Measurements from ENCODE around the gene LRRC4B.

Gene LRRC4B

DNA sequence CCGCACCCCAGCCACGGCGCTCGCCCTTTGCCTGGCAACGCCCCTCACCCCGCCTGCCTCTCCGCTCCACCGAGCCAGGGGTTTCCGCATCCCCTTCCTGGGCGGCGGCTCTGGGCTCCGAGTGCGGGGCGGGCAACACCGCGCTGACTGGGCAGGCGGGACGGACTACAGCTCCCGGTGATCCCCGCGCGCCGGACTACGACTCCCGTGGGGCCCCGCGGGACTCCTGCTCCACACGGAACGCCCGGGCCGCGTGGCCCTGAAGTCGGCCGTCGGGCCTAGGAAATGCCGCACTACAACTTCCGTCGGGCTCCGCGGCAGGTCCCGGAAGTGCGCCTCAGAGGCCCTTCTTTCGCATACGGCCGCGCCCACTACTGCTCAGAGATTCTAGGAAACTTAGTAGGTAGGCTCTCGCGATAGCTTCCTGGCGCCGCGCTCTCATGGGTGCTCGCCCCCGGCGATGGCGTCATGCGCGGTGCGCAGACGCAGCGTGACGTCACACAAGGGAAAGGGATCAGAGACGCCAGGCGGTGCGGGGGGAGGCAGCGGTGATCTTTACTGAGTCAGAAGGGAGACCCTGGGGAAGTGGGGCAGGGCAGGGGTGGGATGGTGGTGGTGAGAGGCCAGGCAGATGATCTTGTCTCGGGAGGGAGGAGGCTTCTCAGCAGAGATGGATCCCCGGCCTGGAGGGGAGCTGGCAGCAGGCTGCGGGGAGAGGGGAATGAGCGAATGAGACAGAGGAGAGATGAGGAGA is 57.0 kb downstream of the LRRC4B start, which contains the start of gene JOSD2:
Gene JOSD2, minus strand, starts transcription at position 123 of the 754 bp plus-strand sequence. CDS start 760 bp downstream, outside the sequence.
- no peaks in the 10 kb centered on the region for H3K4me1 ChIP-seq (ENCODE audit: control insufficient read depth, insufficient read depth, low read length)
- peak within 1 kb of the TSS; percentile 66 for H3K9ac ChIP-seq (ENCODE audit: low read length)
- peaks cover 7% of the 10 kb centered on the region for H3K27me3 ChIP-seq (ENCODE audit: control insufficient read depth, insufficient read depth, low read length)
- peak within 1 kb of the TSS; percentile 34 for H3K27ac ChIP-seq (ENCODE audit: low read depth, low read length)
- H3K36me3 ChIP-seq (ENCODE audit: control insufficient read depth, insufficient read depth, low read length): no peaks in the 10 kb centered on the region
- H3K4me3 ChIP-seq (ENCODE audit: low read length): peak within 1 kb of the TSS; percentile 83

DNA sequence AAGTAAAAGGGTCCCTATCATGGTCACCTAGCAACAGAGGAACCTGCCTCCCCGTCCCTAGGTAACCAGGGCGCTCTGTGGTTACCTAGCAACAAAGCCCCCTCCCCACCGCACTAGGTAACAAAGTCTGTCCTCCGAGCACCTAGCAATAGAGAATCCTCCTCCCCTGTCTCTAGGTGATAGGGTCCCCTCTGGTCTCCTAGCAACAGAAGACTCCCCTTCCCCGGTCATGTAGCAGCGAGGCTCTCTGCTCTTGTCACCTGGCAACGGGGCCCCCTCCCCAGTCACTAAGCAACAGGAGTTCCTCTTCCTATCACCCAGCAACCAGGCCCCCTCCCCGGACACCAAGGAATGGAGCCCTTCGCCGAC is 57.6 kb downstream of the LRRC4B start:
- Histone ChIP-seq H3K27me3 (ENCODE audit: control insufficient read depth, insufficient read depth, low read length) (peaks cover 7% of the 10 kb centered on the region), H3K27ac (ENCODE audit: low read depth, low read length) (no peak overlapping the region), H3K4me3 (ENCODE audit: low read length) (peak overlapping the region; percentile 83), H3K9ac (ENCODE audit: low read length) (peak overlapping the region; percentile 66), H3K4me1 (ENCODE audit: control insufficient read depth, insufficient read depth, low read length) (no peaks in the 10 kb centered on the region), H3K36me3 (ENCODE audit: control insufficient read depth, insufficient read depth, low read length) (no peaks in the 10 kb centered on the region)

DNA sequence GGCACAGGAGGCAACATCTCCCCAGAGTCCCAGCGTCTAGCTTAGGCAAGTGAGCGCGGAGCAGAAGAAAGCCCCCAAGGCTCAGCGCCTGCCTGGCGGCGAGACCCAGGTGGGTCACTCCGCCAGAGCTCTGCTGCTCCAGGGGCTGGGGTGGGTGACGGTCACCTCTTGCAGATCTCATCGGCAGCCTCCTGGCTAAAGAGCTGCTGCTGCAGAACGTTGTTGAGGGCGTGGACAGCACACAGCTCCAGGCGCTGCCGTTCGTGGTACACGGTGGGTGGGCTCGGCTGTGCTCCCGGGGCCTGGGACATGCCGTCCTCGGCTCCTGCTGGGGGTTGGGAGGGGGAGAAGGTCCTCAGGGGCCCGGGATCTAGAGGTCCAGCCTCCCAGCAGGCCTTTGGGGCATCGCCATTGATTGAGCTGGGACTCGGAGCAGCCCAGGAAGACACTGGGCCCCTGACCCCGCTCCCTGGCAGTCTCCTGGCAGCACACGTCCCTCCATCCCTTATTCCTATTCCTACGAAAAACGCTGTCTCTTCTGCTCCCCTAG is 58.0 kb downstream of the LRRC4B start:
- H3K27ac ChIP-seq (ENCODE audit: low read depth, low read length): no peak overlapping the region
- peak overlapping the region; percentile 83 for H3K4me3 ChIP-seq (ENCODE audit: low read length)
- peaks cover 4% of the 10 kb centered on the region for H3K27me3 ChIP-seq (ENCODE audit: control insufficient read depth, insufficient read depth, low read length)
- H3K9ac ChIP-seq (ENCODE audit: low read length): no peak overlapping the region
- no peaks in the 10 kb centered on the region for H3K4me1 ChIP-seq (ENCODE audit: control insufficient read depth, insufficient read depth, low read length)
- no peaks in the 10 kb centered on the region for H3K36me3 ChIP-seq (ENCODE audit: control insufficient read depth, insufficient read depth, low read length)

DNA sequence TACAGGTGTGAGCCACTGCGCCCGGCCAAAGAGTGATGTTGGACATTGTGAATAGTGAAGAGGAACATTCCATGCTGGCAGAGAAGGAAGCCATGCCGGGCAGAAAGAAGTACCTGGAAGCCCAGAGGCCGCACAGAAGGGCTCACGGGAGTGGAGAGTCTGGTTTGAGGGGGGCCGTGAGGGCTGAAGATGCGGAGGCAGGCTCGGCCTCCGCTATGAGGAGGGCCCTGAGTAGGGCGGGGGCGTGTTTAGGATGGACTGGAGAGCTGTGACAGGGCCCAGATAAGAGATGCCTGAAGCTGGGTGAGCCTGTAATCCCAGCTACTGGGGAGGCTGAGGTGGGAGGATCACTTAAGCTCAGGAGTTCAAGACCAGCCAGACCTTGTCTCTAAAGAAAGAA is 58.9 kb downstream of the LRRC4B start:
- H3K27me3 ChIP-seq (ENCODE audit: control insufficient read depth, insufficient read depth, low read length): peaks cover 2% of the 10 kb centered on the region
- H3K9ac ChIP-seq (ENCODE audit: low read length): no peak overlapping the region
- H3K4me1 ChIP-seq (ENCODE audit: control insufficient read depth, insufficient read depth, low read length): no peaks in the 10 kb centered on the region
- no peak overlapping the region for H3K4me3 ChIP-seq (ENCODE audit: low read length)
- no peaks in the 10 kb centered on the region for H3K36me3 ChIP-seq (ENCODE audit: control insufficient read depth, insufficient read depth, low read length)
- H3K27ac ChIP-seq (ENCODE audit: low read depth, low read length): no peak overlapping the region

DNA sequence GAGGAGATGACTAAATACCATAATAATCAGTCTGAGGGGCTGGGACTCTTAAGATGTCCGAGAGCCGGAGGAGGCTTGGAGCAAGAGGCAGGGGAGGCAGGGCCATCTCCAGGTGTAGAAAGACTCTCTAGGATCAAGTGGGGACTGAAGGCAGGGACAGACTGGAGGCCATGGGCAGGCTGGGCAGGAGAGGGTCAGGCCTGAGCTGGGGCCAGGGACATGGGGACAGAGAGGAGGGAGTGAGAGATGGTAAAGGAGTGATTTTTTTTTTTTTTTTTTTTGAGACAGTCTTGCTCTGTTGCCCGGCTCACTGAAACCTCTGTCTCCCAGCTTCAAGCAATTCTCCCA is 59.4 kb downstream of the LRRC4B start:
- Histone ChIP-seq H3K4me1 (ENCODE audit: control insufficient read depth, insufficient read depth, low read length) (no peaks in the 10 kb centered on the region), H3K27ac (ENCODE audit: low read depth, low read length) (no peak overlapping the region)

DNA sequence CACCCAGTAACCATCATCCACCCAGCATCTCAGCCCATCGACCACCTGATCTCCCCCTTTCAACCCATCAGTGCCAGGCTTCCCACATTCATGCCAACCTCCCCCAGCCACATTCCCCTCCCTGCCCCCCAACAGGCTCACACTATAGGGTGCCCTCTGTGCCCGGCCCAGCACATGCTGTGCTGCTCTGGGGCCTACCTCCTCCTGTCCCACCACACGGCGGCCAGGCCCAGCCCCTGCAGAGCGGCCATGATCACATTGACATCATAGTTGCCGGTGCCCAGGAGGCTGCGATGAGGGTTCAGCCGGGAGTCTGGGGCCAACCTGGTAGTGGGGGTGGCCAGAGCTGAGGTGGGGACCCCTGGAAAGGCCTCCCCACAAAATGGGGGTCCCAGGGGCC is 60.9 kb downstream of the LRRC4B start:
- H3K27me3 ChIP-seq (ENCODE audit: control insufficient read depth, insufficient read depth, low read length): no peaks in the 10 kb centered on the region
- no peaks in the 10 kb centered on the region for H3K4me1 ChIP-seq (ENCODE audit: control insufficient read depth, insufficient read depth, low read length)
- no peak overlapping the region for H3K4me3 ChIP-seq (ENCODE audit: low read length)
- H3K9ac ChIP-seq (ENCODE audit: low read length): no peak overlapping the region
- no peaks in the 10 kb centered on the region for H3K36me3 ChIP-seq (ENCODE audit: control insufficient read depth, insufficient read depth, low read length)
- no peak overlapping the region for H3K27ac ChIP-seq (ENCODE audit: low read depth, low read length)

More for the DNA sequence above, 59.4 kb downstream of the LRRC4B start:
- no peak overlapping the region for H3K9ac ChIP-seq (ENCODE audit: low read length)
- H3K36me3 ChIP-seq (ENCODE audit: control insufficient read depth, insufficient read depth, low read length): no peaks in the 10 kb centered on the region
- H3K4me3 ChIP-seq (ENCODE audit: low read length): no peak overlapping the region
- no peaks in the 10 kb centered on the region for H3K27me3 ChIP-seq (ENCODE audit: control insufficient read depth, insufficient read depth, low read length)

DNA sequence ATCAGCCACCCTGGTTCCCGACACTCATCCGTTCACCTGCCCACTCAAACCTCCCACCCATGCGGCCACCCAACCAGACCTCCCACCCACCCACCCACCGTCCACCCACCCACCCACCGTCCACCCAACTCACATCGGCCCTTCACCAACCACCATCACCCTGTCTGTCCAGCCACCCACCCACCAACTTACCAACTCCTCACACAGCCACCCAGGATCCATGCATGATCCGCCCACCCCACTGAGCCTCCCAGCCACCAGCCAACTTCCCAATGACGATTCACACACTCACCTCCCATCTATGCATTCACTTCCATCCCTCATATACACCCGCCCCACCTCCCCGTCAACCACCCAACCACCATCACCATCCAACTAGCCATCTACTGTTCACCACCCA is 61.5 kb downstream of the LRRC4B start:
- Histone ChIP-seq H3K27ac (ENCODE audit: low read depth, low read length) (no peak overlapping the region), H3K27me3 (ENCODE audit: control insufficient read depth, insufficient read depth, low read length) (no peaks in the 10 kb centered on the region), H3K4me1 (ENCODE audit: control insufficient read depth, insufficient read depth, low read length) (no peaks in the 10 kb centered on the region), H3K36me3 (ENCODE audit: control insufficient read depth, insufficient read depth, low read length) (no peaks in the 10 kb centered on the region), H3K4me3 (ENCODE audit: low read length) (no peak overlapping the region), H3K9ac (ENCODE audit: low read length) (no peak overlapping the region)

DNA sequence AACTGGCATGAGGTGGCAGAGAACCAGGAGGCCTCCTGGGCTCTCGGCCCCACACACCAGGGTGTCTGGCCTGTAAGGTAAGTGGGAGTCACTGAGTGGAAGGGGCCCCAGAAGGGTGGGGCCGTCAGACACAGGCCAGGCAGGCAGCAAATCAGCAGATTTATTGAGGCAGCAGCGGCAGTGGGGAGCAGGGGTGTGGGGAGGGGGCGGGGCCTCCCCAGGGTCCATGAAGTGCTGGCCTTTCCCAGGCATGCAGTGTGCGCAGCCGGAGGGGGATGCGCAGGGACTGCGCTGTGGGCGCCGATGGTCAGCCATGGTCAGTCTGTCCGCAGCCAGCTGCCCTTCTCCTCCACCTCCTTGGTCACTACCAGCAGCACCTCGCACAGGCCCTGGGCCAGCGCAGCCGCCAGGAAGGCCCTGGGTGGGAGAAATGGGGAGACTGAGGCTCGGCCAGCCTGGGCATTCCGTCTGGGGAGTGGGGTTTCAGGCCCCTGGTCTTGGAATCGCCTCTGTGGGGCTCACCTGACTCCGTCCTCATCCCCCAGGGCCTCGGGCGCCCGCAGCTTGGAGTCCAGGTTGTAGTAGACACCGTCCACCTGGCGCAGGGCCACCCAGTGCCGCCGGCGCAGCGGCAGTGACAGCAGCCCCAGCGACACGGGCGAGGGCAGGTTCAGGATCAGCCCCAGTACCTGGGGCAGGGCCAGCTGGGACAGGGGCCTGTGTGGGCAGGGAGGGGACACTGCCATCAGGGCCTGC is 62.2 kb downstream of the LRRC4B start:
- Histone ChIP-seq H3K27ac (ENCODE audit: low read depth, low read length) (no peak overlapping the region), H3K4me3 (ENCODE audit: low read length) (no peak overlapping the region), H3K4me1 (ENCODE audit: control insufficient read depth, insufficient read depth, low read length) (no peaks in the 10 kb centered on the region)

DNA sequence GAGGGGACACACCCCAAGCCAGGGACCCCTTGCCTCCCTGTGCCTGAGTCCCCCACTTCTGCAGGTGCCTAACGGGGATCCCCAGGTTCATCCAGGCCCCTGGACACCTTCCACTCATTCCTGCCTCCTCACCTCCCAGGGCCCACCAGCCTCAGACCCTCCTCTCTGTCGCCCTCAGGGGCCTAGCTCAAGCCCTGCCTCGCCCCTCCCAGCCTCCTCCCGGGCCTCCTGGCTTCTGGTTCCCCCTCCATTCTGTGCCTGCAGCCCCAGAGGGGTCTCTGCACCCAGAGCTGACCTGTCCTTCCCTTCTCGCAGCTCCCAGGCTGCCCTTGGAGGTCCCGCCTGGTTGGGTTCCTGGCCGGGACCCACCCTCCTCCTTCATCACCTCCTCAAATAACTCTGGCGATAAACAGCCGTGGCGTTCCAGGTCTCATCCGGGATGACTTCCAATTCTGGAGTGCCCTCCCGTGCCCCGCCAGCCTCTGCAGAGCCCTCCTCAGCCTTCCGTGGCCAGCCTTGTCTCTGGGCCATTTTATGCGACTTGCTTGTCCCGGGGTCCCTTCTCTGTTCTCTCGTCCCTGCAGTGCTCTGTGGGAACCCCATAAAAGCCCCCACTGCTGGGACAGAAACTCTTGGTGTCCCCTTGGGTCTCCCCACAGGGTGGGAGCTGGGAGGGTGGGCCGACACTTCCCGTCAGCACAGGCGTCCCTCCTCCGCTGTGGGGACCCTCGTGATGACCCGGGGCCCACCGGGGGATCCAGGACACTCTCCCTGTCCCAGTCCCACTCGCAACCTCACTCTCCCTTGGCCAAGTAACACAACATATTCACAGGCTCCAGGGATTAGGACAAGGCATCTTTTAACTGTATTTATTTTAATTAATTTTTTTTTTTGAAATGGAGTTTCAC is 66.4 kb downstream of the LRRC4B start:
- no peaks in the 10 kb centered on the region for H3K27me3 ChIP-seq (ENCODE audit: control insufficient read depth, insufficient read depth, low read length)
- H3K36me3 ChIP-seq (ENCODE audit: control insufficient read depth, insufficient read depth, low read length): no peaks in the 10 kb centered on the region
- no peak overlapping the region for H3K4me3 ChIP-seq (ENCODE audit: low read length)
- no peak overlapping the region for H3K27ac ChIP-seq (ENCODE audit: low read depth, low read length)
- no peak overlapping the region for H3K9ac ChIP-seq (ENCODE audit: low read length)
- no peaks in the 10 kb centered on the region for H3K4me1 ChIP-seq (ENCODE audit: control insufficient read depth, insufficient read depth, low read length)

More for the DNA sequence above, 62.2 kb downstream of the LRRC4B start:
- H3K36me3 ChIP-seq (ENCODE audit: control insufficient read depth, insufficient read depth, low read length): no peaks in the 10 kb centered on the region
- H3K27me3 ChIP-seq (ENCODE audit: control insufficient read depth, insufficient read depth, low read length): no peaks in the 10 kb centered on the region
- no peak overlapping the region for H3K9ac ChIP-seq (ENCODE audit: low read length)

DNA sequence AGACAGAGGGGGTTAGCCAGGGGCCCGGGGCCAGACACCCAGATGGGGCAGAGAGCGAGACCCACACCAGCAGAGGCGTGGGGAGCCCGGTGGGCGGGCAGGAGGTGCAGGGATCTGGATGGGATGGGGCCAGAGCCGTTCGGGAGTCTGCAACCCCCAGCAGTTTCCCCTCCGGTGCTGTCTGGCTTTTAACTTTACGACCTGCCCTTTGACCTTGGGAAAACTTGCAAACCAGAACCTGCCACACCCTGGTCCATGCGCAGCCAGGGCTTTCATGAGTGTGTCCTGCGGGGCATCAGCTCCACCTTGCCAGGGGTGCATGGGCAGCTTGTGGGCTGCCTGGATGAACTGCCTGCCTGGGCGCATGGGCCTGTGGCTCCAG is 67.1 kb downstream of the LRRC4B start:
- Histone ChIP-seq H3K27me3 (ENCODE audit: control insufficient read depth, insufficient read depth, low read length) (no peaks in the 10 kb centered on the region), H3K4me1 (ENCODE audit: control insufficient read depth, insufficient read depth, low read length) (no peaks in the 10 kb centered on the region), H3K4me3 (ENCODE audit: low read length) (no peak overlapping the region), H3K27ac (ENCODE audit: low read depth, low read length) (no peak overlapping the region), H3K9ac (ENCODE audit: low read length) (no peak overlapping the region), H3K36me3 (ENCODE audit: control insufficient read depth, insufficient read depth, low read length) (no peaks in the 10 kb centered on the region)

DNA sequence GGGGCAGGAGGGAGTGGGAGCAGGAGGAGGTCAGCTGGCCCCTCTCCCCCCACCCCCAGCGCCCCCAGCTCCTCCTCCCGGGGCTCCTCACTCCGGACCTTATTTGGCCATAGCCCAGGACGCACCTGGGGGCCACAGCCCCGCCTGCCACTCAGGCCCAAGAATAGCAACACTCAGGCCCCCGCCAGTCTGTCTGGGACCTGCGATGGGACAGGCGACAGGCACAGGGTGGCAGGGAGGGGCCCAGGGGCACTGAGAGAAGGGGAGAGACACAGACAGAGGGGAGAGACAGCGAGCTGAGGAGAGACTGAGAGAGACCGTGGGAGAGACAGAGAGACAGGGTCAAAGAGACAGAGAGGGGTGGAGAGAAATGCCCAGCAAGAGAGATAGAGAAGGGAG is 67.5 kb downstream of the LRRC4B start:
- Histone ChIP-seq H3K36me3 (ENCODE audit: control insufficient read depth, insufficient read depth, low read length) (no peaks in the 10 kb centered on the region), H3K4me3 (ENCODE audit: low read length) (no peak overlapping the region), H3K9ac (ENCODE audit: low read length) (no peak overlapping the region), H3K27me3 (ENCODE audit: control insufficient read depth, insufficient read depth, low read length) (no peaks in the 10 kb centered on the region), H3K27ac (ENCODE audit: low read depth, low read length) (no peak overlapping the region), H3K4me1 (ENCODE audit: control insufficient read depth, insufficient read depth, low read length) (no peaks in the 10 kb centered on the region)

All from rectal smooth muscle tissue (tissue), 1 donor.